Limb (tissue), 2 donors: ENCODE results near the gene TF.
A peak's percentile ranks its signal among the peaks of the same experiment; 100 is the strongest.

Source experiments
- DNase-seq, 2 donors: peaks; one replicate each; pipeline ENCODE4 v3.0.0-alpha.2; 2016; ENCODE audit errors: extremely low spot score in 2 of 2

TF gene

DNA sequence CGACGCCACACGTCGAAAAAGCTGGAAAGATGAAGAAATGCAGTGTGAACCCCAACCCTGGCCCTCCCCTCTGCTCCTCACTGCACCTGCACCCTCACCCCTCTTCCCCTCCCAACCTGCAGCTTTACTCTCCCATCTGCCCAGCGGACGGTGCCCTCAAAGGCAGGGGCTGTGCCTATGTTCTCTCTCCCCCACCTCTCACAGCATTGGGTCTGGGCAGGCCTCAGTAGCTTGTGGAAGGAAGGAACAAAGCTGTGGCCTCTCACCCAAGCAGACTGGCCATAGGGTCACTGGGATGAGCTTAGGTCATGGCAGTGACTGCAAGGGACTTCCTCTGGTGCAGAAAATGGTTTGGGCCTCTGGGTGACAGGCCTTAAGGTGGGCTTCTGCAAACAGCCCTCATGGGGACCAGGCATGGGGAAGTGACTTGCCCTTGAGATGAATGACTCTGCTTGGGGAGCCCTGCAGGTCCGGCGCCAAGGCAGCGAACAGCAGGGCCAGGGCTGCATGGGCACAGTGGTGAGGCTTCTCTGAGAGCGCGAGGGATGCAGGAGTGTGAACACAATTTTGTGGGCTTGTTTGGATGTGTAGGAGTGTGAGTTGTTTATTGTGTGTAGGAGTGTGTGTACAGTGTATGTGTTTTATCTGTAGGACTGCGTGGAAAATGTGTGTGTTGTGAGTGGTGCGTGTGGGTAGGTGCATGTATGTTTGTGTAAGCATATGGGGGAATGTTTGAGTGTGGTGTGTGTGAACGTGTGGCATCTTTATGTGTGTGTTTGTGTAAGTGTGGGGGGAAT lies 88.6 kb downstream of the TF start:
- no peak for DNase-seq

DNA sequence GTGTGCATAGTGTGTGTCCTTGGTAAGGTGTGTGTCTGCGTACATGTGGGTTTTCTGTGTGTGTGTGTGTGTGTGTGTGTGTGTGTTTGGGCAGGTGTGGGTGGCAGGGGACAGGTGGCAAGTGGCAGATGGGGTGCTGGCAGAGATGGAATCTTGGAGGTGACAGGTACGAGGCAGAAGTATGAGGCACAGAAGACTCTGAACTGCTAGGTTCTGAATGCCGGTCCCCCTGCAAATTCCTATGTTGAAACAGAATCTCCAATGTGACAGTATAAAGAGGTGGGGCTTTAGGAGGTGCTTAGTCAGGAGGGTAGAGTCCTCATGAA lies 89.2 kb downstream of the TF start:
- DNase-seq: no peak

DNA sequence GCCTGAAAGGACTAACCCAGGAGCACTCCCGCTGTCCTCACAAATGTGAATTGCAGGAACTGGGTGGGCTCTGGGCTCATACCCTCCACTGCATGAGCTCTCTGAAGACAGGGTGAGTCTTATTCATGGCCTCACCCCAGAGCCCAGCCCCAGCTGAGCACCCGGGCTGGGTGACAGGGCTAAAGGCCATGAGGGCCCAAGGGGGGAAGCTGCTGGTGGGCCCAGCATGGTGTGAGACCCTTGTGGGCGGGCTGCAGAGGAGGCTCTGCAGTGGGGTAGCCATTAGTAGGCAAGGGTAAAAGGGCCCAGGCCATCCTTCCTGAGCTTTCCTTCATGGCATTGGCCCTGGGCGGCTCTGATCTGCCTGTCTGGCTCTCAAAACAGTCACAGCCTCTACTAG lies 89.8 kb downstream of the TF start:
- DNase-seq: no peak

DNA sequence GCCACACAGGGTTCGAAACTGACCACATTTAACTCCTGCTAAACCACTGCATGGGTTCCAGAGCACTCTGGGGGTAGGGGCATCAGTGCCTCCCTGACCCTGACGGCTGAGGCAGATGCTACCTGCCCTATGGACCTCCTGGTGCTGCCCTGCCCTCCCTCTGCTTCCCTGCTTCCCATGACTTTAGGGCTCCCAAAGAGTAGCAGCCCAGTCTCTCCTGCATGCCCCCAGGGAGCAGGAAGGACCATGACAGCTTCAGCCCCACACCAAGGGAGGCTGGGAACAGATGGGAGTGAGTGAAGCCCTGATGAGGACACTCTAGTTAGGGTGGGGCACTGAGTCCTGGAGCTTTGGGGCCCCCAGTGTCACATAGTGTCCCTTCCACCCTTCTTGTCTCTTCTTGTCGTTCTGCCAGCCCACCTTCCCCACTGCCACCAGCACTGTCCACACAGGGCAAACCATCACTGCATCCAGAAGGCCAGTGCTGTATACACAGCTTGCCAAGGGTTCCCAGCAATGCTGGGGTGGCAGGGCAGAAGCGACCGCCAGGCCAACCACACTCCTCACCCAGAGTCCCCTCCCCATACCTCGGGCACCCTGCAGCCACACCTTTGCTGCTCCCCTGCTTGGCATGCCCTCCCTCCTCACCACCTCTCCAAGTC lies 90.4 kb downstream of the TF start:
- DNase-seq: no peak

DNA sequence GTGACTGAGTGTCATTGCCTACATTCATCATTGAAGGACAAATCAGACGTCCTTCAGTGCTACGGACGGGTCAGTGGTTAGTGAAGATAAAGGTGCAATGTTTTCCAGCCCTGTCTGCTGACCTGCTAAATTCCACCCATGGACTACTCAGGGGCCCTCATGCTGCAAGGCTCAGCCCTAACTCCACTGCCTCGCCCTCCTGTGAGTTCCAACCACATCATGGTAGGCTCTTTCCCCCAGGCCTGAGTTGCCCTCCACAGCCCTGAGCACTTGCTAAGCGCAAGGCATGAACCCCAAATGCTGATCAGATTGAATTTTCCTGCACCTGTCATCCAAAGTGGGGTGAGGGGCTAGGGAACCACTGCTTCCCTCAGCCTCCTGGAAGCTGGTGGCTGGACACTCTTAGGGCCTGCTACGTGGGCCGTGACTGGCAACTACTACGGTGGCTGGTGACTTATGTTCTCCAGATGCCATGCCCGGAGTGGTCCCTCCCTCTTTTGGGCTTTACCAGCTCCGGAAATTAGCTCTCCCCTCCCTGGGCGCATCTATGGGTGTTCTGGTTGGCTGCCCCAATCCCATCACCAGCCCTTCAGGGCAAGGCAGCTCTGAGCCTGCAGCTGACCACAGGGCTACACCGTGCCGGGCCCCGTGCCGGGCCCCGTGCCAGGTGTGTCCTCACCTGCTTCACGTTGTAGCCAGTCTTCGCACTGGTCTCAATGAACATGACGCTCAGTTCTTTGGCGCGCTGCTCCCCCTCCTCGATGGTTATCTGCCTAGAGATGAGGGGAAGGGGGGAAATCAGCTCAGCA lies 91.5 kb downstream of the TF start:
- no peak for DNase-seq

DNA sequence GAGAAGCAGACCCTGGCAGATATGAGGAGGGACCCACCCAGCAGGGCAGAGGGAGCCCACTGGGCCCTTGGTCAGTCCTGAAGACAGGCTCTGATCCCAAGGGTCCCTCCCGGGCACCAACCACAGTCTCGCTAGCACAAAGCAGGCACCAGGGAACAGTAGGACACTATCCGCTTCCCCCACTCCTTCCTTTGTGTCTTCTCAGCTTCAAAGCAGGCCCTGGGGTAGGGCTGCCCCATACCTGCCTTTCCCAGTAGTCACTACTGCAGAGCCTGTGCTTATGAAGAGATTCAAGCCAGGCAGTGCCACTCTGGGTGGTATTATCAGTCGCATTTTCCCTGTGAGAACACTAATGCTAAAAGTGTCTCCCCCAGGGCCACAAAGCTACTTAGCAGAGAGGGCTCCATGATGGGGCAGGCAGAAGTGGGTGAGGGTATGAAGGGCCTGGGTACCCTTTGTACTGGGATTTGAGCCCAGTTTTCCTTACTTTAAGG lies 92.2 kb downstream of the TF start:
- peak in 1 of 2 donors; percentile 6 for DNase-seq

DNA sequence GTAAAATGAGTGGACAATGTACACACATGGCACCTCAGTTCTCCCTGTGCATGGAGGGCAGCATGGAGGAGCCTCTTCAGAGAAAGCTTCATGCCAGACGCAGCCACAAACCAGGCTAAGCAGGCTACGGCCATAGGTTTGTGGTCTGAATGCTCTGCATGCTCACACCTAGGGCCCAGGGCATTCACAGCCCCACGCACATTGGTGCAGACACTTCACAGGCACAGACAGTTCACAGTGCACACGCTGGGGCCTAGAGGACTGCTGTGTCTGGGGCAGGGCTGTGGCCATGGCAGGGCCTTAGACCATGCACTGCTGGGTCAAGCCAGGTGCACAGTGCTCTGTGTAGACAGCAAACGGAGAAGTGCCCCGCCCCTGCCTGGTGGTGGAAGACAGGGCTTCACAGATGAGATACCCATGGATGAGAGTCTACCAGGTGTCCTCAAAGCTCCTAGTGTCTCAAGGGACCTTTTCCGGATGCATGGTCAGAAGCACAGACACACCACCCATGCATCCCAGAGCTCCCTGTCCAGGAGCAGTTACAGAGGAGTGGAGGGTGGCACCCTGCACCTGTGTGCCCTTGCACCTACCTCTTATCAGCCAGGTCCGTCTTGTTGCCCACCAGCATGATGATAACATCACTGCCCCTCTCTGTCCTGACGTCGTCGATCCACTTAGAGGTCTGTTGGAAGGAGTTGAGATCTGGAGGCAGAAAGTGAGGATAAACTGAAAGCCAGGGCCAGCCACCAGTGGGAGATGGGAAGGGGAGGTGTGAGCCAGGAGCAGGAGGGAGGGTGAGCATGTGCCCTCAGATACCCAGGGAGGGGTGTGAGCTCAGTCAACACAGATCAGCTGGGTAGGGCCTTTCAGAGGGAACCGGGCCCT lies 93.0 kb downstream of the TF start:
- DNase-seq: no peak

DNA sequence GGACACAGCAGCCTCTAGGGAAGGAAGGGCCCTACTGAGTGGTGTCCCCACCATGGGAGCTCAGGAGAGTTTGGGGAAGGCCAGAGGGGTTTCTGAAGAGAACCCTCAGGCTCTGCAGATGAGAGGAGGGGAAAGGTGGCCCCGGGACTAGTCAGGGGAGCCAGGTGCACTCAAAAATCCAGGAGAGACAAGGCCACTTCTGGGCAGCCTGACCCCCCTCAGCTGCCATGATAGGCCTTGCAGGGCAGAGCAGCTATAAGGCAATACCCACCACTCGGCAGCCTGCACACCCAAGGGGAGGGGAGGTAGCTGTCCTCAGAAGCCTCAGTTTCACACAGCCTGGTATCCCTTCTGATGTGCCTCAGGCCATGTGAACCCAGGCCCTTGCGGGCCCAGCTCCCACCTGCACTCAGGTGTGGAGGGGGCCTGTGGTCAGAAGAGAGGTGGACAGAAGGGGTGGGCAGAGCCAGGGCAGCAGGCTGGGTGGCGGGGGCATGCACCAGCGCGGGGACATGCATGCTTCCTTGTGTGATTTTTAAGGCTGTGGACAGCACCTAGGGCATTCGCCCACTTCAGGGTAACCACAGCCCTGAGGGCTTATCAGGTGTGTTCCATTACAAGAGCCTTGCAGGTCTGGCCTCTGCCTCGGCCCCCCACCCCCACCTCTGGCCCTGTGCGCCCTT lies 94.0 kb downstream of the TF start:
- DNase-seq: no peak

DNA sequence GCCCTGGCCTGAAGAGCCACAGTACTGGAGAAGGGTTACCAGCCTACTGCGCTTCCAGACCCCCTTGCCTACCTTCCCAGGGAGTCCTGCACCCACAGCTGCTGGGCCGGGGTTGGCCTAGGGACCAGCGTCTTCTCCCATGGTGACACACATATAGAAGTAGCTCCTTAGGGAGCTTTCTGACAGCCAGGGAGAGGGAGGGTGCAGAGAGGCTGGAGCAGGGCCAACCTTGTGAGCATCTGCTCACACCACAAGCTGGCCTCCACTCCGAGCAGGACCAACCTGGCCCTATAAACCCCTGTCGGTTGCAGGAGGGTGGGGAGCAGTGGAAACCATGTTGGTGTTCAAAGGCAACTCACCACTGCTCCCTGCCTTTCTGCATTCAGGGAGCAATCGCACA lies 94.6 kb downstream of the TF start:
- DNase-seq: no peak

DNA sequence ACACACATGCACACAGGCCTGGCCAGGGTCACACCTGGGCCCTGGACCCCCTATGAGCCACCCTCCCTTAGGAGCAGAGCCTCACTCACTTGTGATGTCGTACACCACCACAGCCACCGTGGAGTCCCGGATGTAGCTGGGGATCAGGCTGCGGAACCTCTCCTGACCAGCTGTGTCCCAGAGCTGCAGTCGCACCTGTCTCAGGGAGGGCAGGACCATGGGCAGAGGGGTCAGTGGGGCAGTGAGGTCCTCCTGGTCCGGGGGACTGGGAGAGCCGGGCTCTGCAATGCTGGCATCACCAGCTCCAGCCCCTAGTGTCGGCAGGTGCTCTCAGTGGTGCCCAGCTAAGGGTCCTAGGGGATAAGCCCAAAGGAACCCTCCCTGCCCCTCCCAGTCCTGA lies 95.0 kb downstream of the TF start:
- DNase-seq: no peak

DNA sequence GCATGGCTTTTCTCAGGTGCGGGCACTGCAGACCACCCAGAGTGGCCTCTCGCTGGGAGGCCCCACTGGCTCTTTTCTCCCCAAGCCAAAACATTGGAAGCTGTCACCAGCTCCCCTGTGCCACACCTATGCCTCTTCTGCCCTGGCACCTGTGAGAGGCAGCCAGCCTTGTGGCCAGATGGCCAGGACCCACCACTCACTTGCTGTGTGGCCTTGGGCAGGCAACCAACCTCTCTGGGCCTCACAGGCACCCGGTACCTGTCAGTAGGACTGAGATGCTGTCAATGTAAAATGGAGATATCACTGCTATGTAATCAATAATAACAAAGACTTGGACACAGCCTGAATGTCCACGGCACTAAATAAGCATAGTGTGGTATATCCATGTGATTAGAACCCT lies 96.0 kb downstream of the TF start:
- no peak for DNase-seq

DNA sequence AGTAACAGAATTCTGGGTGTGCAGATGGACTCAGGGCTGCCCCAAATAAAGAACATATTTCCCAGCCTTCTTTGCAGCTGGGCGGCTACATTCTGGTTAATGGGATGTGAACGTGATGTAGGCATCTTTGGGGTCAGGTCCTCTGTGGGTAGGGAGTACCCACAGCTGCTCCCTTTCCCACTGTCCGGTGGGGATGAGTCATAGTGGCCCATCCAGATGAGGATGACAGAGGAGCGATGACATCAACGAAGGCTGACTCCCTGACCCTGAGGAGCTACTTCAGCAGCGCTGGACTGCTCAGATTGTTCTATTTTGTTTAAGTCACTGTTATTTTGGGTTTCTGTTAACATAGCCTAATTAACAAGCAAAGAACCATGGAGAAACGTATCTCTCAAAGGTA lies 97.4 kb downstream of the TF start:
- no peak for DNase-seq

DNA sequence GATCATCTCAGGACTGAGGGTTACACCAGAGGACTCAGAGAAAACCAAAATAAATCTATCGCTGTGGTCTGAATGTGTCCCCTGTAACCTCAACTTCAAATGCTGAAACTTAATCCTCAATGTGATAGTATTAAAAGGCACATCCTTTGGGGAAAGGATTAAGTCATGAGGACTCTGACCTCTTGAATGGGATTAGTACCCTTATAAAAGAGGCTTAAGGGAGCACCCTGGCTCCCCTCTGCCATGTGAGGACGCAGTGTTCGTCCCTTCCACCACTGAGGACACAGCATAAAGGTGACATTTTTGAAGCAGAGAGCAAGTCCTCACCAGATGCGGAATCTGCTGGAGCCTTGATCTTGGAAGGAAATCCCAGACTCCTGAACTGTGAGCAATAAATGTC lies 98.9 kb downstream of the TF start:
- DNase-seq: no peak
